ENCODE results near the gene FAM241A. TPM values are rescaled to one million over a fixed set of nuclear protein-coding genes. Genes with fewer than 3 reads are reported as not detected.

FAM241A gene
- total and polyA plus RNA-seq, 9 of the 15 experiments (the other 6 are each of a cell fraction or from before 2014, with no cell fraction given), result 2.3 to 8.5 (median 5.3) TPM

- TF ChIP-seq CHD7 (IDR thresholded peaks at IDR 0.05; ENCODE audit: low read depth, low read length) (no peak), ZNF449 (CRISPR knock-in tag; IDR thresholded peaks at IDR 0.05) (0 out of 2 replicates have a peak, but pooled peaks have one; percentile 30), ZKSCAN3 (CRISPR knock-in tag; IDR thresholded peaks at IDR 0.05) (no peak), RB1 (IDR thresholded peaks at IDR 0.05; ENCODE audit: low read depth) (peak; percentile 45; the same call in 1 of the 2 replicates), ARHGAP35 (IDR thresholded peaks at IDR 0.05; ENCODE audit: partially characterized antibody) (no peak), RBM15 (IDR thresholded peaks at IDR 0.05; ENCODE audit: insufficient read depth, low read length) (no peak), JUN (IDR thresholded peaks at IDR 0.05; ENCODE audit: borderline replicate concordance, low read depth, low read length) (0 out of 2 replicates have a peak, but pooled peaks have one; percentile 11), JUN (CRISPR knock-in tag; IDR thresholded peaks at IDR 0.05; ENCODE audit: borderline replicate concordance) (peak; percentile 7; the same call in 1 of the 2 replicates)
- TF ChIP-seq, protein P1, sequence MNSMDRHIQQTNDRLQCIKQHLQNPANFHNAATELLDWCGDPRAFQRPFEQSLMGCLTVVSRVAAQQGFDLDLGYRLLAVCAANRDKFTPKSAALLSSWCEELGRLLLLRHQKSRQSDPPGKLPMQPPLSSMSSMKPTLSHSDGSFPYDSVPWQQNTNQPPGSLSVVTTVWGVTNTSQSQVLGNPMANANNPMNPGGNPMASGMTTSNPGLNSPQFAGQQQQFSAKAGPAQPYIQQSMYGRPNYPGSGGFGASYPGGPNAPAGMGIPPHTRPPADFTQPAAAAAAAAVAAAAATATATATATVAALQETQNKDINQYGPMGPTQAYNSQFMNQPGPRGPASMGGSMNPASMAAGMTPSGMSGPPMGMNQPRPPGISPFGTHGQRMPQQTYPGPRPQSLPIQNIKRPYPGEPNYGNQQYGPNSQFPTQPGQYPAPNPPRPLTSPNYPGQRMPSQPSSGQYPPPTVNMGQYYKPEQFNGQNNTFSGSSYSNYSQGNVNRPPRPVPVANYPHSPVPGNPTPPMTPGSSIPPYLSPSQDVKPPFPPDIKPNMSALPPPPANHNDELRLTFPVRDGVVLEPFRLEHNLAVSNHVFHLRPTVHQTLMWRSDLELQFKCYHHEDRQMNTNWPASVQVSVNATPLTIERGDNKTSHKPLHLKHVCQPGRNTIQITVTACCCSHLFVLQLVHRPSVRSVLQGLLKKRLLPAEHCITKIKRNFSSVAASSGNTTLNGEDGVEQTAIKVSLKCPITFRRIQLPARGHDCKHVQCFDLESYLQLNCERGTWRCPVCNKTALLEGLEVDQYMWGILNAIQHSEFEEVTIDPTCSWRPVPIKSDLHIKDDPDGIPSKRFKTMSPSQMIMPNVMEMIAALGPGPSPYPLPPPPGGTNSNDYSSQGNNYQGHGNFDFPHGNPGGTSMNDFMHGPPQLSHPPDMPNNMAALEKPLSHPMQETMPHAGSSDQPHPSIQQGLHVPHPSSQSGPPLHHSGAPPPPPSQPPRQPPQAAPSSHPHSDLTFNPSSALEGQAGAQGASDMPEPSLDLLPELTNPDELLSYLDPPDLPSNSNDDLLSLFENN (IDR thresholded peaks at IDR 0.05; ENCODE audit: low read depth in 2 of 2, low read length in 2 of 2), result no peak
Measured at GRCh38 chr4:112230879-112231778, 85.9 kb downstream of the FAM241A start (continued).

All from K562 (cell line).